Endothelial cell (in vitro differentiated cells): ENCODE data around the gene DOK5. TPM values are rescaled to one million over a fixed set of nuclear protein-coding genes. Genes with fewer than 3 reads are reported as not detected.

ENCODE experiments used
- DNase-seq: peaks from one replicate; pipeline ENCODE4 v3.0.0; 2021; ENCODE audit warnings: low spot score
- H3K27ac Mint-ChIP-seq: one replicate; pipeline ENCODE4 v1.8.0; 2021; ENCODE audit warnings: mixed read lengths, inconsistent platforms; ENCODE audit not compliant: unreplicated experiment
- H3K27me3 Mint-ChIP-seq: one replicate; pipeline ENCODE4 v1.8.0; 2021; ENCODE audit warnings: mild to moderate bottlenecking, moderate library complexity, mixed read lengths, inconsistent platforms; ENCODE audit not compliant: unreplicated experiment
- H3K36me3 Mint-ChIP-seq: one replicate; pipeline ENCODE4 v1.8.0; 2021; ENCODE audit warnings: mild to moderate bottlenecking, low read depth, mixed read lengths, inconsistent platforms; ENCODE audit not compliant: unreplicated experiment
- H3K4me1 Mint-ChIP-seq: one replicate; pipeline ENCODE4 v1.8.0; 2021; ENCODE audit warnings: mild to moderate bottlenecking, mixed read lengths, inconsistent platforms; ENCODE audit not compliant: unreplicated experiment
- H3K4me3 Mint-ChIP-seq: one replicate; pipeline ENCODE4 v1.8.0; 2021; ENCODE audit warnings: mild to moderate bottlenecking, mixed read lengths, inconsistent platforms; ENCODE audit not compliant: unreplicated experiment
- H3K9me3 Mint-ChIP-seq: one replicate; pipeline ENCODE4 v1.8.0; 2021; ENCODE audit warnings: mixed read lengths, inconsistent platforms; ENCODE audit not compliant: unreplicated experiment
- CTCF ChIP-seq: fragments of 200-600 bp; sonication (generic); IDR thresholded peaks from one replicate; pipeline ENCODE4 v1.5.0; 2021; ENCODE audit warnings: antibody characterized with exemption; ENCODE audit not compliant: unreplicated experiment
- total RNA-seq: library from RNA; stranded (reverse); fragmentation: NEBNext Ultra II Directional; extraction: Animal tissue kit (Norgen Biotek cat#: 25700); gene quantifications from one replicate; pipeline ENCODE4 v1.2.1, GENCODE V29; 2021; ENCODE audit not compliant: unreplicated experiment

DOK5 gene
- total RNA-seq, 1 donor from 2014 or later = 0.26 TPM

GRCh38 chr20:54488442-54488841, 13.0 kb downstream of the DOK5 start:
- no peak for TF ChIP-seq CTCF
- H3K27me3 Mint-ChIP-seq = peaks cover 1% of the 10 kb centered on the region
- H3K9me3 Mint-ChIP-seq = no peaks in the 10 kb centered on the region
- H3K4me1 Mint-ChIP-seq = no peaks in the 10 kb centered on the region
- no peak overlapping the region for H3K4me3 Mint-ChIP-seq
- H3K36me3 Mint-ChIP-seq = no peaks in the 10 kb centered on the region
- no peak overlapping the region for H3K27ac Mint-ChIP-seq
- DNase-seq = no peak

GRCh38 chr20:54491506-54491905, 16.1 kb downstream of the DOK5 start:
- Mint-ChIP-seq H3K27ac (no peak overlapping the region), H3K4me3 (no peak overlapping the region), H3K4me1 (no peaks in the 10 kb centered on the region), H3K9me3 (no peaks in the 10 kb centered on the region), H3K36me3 (no peaks in the 10 kb centered on the region), H3K27me3 (peaks cover 1% of the 10 kb centered on the region)
- no peak for DNase-seq
- TF ChIP-seq CTCF = no peak

- Mint-ChIP-seq H3K4me3 (no peak overlapping the region), H3K9me3 (no peaks in the 10 kb centered on the region), H3K36me3 (no peaks in the 10 kb centered on the region), H3K27me3 (peaks cover 1% of the 10 kb centered on the region), H3K4me1 (no peaks in the 10 kb centered on the region), H3K27ac (no peak overlapping the region)
- no peak for TF ChIP-seq CTCF
- no peak for DNase-seq
Measured at GRCh38 chr20:54494303-54495006, 19.1 kb downstream of the DOK5 start.

- no peak for DNase-seq
- Mint-ChIP-seq H3K27ac (no peak overlapping the region), H3K4me3 (no peak overlapping the region), H3K9me3 (no peaks in the 10 kb centered on the region), H3K27me3 (no peaks in the 10 kb centered on the region), H3K36me3 (no peaks in the 10 kb centered on the region), H3K4me1 (no peaks in the 10 kb centered on the region)
- no peak for TF ChIP-seq CTCF
Measured at GRCh38 chr20:54497931-54498718, 22.7 kb downstream of the DOK5 start.

GRCh38 chr20:54499111-54499510, 23.7 kb downstream of the DOK5 start:
- Mint-ChIP-seq H3K27ac (no peak overlapping the region), H3K27me3 (no peaks in the 10 kb centered on the region), H3K36me3 (no peaks in the 10 kb centered on the region), H3K4me3 (no peak overlapping the region), H3K4me1 (no peaks in the 10 kb centered on the region), H3K9me3 (no peaks in the 10 kb centered on the region)
- no peak for DNase-seq
- TF ChIP-seq CTCF = no peak
